K562 (cell line): ENCODE measurements around the gene USP10. TPM values are rescaled to one million over a fixed set of nuclear protein-coding genes. Genes with fewer than 3 reads are reported as not detected.

Source experiments
- CBFA2T2 ChIP-seq: fragments of 450-650 bp; conservative IDR thresholded peaks from 2 replicates; pipeline ENCODE4 v1.6.1; 2017; ENCODE audit warnings: mild to moderate bottlenecking
- EP300 ChIP-seq: IDR thresholded peaks from 2 replicates; pipeline ENCODE4 v1.6.1; 2012; ENCODE audit warnings: low read length, improper control_type of control experiment
- EP400 ChIP-seq: fragments of 450-650 bp; IDR thresholded peaks from 2 replicates; pipeline ENCODE4 v1.6.1; 2017; ENCODE audit warnings: antibody characterized with exemption, mild to moderate bottlenecking, moderate library complexity
- FIP1L1 ChIP-seq: fragments of 200-400 bp; formaldehyde crosslinking; IDR thresholded peaks from 2 replicates; pipeline ENCODE4 v1.6.1; 2018; ENCODE audit warnings: mild to moderate bottlenecking, low read depth, low read length; ENCODE audit not compliant: poor library complexity, severe bottlenecking
- FOXP1 ChIP-seq: sonication (generic); formaldehyde crosslinking; IDR thresholded peaks from 2 replicates; pipeline ENCODE4 v1.8.0; 2022; ENCODE audit warnings: mild to moderate bottlenecking, missing genetic modification reagents
- GATAD2B ChIP-seq: fragments of 450-650 bp; IDR thresholded peaks from 2 replicates; pipeline ENCODE4 v1.6.1; 2017; ENCODE audit warnings: mild to moderate bottlenecking, borderline replicate concordance
- KLF13 ChIP-seq: fragments of 450-650 bp; IDR thresholded peaks from 2 replicates; pipeline ENCODE4 v1.6.1; 2016; ENCODE audit warnings: missing genetic modification characterization, low read depth, mild to moderate bottlenecking, missing compliant biosample characterization, moderate library complexity, borderline replicate concordance
- SMARCA4 ChIP-seq: fragments of 450-650 bp; IDR thresholded peaks from 2 replicates; pipeline ENCODE4 v1.6.1; 2016
- ZC3H8 ChIP-seq: fragments of 450-650 bp; IDR thresholded peaks from 2 replicates; pipeline ENCODE4 v1.6.1; 2017
- ZNF165 ChIP-seq: fragments of 250-450 bp; sonication (Bioruptor Pico); IDR thresholded peaks from 2 replicates; pipeline ENCODE4 v1.4.0; 2020; ENCODE audit warnings: borderline replicate concordance
- ZNF696 ChIP-seq: fragments of 250-450 bp; sonication (Bioruptor Pico); conservative IDR thresholded peaks from 2 replicates; pipeline ENCODE4 v1.4.0; 2020; ENCODE audit warnings: mild to moderate bottlenecking, moderate library complexity
- polyA plus RNA-seq, 8 experiments: library from polyadenylated mRNA; depleted of rRNA in 4 of 8; stranded (reverse) in 5 of 8; unstranded in 3 of 8; fragments of >200 nt; fragmentation: Nextera tagmentation in 2 of 8; fragmentation: Illumina TruSeq in 1 of 8; extraction: Ambion mirVana in 2 of 8; extraction: Trizol in 1 of 8; gene quantifications; 2 replicates each; pipeline versions ENCODE4 v1.2.1 to v1.2.3, GENCODE V29; 2011 to 2014; ENCODE audit warnings: inconsistent platforms in 1 of 8, missing spikeins in 1 of 8
- total RNA-seq, 7 experiments: library from RNA; depleted of rRNA in 6 of 7; stranded (reverse); fragments of >200 nt in 6 of 7; fragmentation: Illumina TruSeq in 2 of 7; extraction: Trizol in 2 of 7; gene quantifications; 2 replicates each; pipeline versions ENCODE4 v1.2.1 to v1.2.3, GENCODE V29; 2011 to 2021; ENCODE audit warnings: low replicate concordance in 1 of 7
- TF ChIP-seq, protein P1 (sequence below): fragments of 450-650 bp; IDR thresholded peaks from 2 replicates; pipeline ENCODE4 v1.6.1; 2017; ENCODE audit warnings: antibody characterized with exemption, mild to moderate bottlenecking
- TF ChIP-seq, protein P2 (sequence below): fragments of 450-650 bp; conservative IDR thresholded peaks from 2 replicates; pipeline ENCODE4 v1.6.1; 2016; ENCODE audit warnings: missing genetic modification characterization, low read depth, mild to moderate bottlenecking, control low read depth, missing compliant biosample characterization
- TF ChIP-seq, protein P3 (sequence below): IDR thresholded peaks from 2 replicates; pipeline ENCODE4 v1.6.1; 2012; ENCODE audit warnings: low read depth, low read length, improper control_type of control experiment, borderline replicate concordance
- TF ChIP-seq, protein P4 (sequence below): fragments of 250-450 bp; sonication (Bioruptor Pico); IDR thresholded peaks from 2 replicates; pipeline ENCODE4 v1.5.0; 2021; ENCODE audit warnings: mild to moderate bottlenecking, moderate library complexity

The USP10 gene
- total and polyA plus RNA-seq, 9 of the 15 experiments (the other 6 are each of a cell fraction or from before 2014, with no cell fraction given), result 61.7 to 197 (median 116) TPM

DNA sequence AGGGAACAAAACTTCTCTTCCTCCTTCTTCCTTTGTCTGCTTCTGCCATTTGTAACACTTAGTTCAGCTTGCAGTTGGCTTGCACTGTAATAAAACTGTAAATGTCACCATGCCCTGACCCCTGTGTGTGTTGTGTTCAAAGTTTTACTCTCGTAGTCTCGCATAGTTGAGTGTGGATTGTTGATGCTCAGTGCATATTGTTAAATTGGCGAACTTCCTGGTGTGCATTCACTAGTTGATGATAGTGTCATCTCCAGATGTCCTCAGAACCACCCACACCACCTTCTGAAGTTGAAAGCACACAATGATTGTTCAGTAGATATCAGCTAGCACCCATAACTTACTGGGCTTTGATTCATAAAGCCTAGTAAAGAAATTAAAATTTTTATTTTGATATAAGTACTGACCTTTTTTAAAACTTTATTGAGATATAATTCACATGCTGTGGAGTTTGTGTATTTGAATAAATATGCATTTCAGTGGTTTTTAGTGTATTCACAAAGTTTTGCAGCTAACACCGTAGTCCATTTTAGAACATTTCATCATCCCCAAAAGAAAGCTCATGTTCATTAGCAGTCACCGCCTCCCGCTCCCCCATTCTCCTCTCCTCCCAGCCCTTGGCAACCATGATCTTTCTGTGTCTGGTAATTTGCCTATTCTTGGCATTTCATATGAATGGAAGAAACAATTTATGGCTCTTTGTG is 25.0 kb downstream of the USP10 start (continued):
- TF ChIP-seq, protein P1, sequence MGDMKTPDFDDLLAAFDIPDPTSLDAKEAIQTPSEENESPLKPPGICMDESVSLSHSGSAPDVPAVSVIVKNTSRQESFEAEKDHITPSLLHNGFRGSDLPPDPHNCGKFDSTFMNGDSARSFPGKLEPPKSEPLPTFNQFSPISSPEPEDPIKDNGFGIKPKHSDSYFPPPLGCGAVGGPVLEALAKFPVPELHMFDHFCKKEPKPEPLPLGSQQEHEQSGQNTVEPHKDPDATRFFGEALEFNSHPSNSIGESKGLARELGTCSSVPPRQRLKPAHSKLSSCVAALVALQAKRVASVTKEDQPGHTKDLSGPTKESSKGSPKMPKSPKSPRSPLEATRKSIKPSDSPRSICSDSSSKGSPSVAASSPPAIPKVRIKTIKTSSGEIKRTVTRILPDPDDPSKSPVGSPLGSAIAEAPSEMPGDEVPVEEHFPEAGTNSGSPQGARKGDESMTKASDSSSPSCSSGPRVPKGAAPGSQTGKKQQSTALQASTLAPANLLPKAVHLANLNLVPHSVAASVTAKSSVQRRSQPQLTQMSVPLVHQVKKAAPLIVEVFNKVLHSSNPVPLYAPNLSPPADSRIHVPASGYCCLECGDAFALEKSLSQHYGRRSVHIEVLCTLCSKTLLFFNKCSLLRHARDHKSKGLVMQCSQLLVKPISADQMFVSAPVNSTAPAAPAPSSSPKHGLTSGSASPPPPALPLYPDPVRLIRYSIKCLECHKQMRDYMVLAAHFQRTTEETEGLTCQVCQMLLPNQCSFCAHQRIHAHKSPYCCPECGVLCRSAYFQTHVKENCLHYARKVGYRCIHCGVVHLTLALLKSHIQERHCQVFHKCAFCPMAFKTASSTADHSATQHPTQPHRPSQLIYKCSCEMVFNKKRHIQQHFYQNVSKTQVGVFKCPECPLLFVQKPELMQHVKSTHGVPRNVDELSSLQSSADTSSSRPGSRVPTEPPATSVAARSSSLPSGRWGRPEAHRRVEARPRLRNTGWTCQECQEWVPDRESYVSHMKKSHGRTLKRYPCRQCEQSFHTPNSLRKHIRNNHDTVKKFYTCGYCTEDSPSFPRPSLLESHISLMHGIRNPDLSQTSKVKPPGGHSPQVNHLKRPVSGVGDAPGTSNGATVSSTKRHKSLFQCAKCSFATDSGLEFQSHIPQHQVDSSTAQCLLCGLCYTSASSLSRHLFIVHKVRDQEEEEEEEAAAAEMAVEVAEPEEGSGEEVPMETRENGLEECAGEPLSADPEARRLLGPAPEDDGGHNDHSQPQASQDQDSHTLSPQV, result no peak
- TF ChIP-seq, protein P2, sequence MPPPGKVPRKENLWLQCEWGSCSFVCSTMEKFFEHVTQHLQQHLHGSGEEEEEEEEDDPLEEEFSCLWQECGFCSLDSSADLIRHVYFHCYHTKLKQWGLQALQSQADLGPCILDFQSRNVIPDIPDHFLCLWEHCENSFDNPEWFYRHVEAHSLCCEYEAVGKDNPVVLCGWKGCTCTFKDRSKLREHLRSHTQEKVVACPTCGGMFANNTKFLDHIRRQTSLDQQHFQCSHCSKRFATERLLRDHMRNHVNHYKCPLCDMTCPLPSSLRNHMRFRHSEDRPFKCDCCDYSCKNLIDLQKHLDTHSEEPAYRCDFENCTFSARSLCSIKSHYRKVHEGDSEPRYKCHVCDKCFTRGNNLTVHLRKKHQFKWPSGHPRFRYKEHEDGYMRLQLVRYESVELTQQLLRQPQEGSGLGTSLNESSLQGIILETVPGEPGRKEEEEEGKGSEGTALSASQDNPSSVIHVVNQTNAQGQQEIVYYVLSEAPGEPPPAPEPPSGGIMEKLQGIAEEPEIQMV (tag), result no peak
- TF ChIP-seq ZNF696 (no peak), ZC3H8 (no peak), SMARCA4 (peak; percentile 30; the same call in 1 of the 2 replicates), FOXP1 (CRISPR knock-in tag) (no peak), FIP1L1 (no peak), CBFA2T2 (no peak), EP300 (no peak), KLF13 (no peak), ZNF165 (CRISPR knock-in tag) (no peak), EP400 (peak; percentile 41), GATAD2B (no peak)
- TF ChIP-seq, protein P3, sequence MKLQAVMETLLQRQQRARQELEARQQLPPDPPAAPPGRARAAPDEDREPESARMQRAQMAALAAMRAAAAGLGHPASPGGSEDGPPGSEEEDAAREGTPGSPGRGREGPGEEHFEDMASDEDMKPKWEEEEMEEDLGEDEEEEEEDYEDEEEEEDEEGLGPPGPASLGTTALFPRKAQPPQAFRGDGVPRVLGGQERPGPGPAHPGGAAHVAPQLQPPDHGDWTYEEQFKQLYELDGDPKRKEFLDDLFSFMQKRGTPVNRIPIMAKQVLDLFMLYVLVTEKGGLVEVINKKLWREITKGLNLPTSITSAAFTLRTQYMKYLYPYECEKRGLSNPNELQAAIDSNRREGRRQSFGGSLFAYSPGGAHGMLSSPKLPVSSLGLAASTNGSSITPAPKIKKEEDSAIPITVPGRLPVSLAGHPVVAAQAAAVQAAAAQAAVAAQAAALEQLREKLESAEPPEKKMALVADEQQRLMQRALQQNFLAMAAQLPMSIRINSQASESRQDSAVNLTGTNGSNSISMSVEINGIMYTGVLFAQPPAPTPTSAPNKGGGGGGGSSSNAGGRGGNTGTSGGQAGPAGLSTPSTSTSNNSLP, result peak; percentile 65
- TF ChIP-seq, protein P4, sequence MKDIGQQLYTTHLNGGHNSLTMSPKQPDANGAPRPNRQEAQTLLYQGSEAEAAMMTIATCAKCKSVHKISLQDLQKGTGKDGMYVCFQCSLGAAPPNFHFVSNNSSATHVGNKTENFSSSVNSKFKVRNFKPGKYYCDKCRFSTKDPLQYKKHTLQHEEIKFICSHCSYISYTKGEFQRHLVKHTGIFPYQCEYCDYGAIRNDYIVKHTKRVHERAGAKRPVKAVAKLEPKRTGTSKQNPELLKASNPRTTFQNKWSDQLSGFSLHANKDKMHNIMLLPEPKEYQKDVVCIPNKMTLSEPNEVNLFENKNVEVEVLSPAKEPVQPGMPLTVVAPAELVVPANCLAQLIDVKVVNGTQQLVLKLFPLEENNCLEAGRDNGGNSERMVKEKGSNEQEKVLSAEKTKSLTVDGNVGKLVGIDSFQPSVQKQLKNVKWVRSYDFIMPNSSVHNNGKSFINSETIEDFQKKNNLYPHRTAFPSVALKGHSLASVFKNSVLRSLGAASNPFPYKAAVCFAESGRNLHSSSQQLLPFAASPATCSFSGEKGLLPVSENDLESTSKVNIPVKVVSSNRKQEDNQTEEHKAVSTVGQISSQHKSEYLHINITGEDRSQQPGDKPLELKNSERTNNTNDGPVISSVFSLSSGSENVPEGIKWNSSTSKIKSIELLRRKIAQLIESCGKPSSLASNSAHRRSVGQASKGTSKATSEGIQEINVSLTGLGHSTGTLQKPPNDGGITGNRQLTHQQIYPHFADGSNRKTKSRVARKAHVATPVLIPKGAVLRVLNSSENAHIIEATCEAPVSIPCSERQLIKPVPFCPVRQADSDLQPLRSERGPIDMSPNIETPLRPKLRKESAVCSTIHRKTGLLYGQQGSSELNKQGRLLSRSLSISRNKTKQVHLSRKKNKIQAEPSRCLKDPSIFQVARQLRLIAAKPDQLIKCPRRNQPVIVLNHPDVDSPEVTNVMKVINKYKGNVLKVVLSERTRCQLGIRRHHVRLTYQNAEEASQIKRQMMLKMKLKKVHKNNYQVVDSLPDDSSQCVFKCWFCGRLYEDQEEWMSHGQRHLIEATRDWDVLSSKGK (CRISPR knock-in tag), result no peak
